ENCODE data around the gene ZBTB5. TPM values are rescaled to one million over a fixed set of nuclear protein-coding genes. Genes with fewer than 3 reads are reported as not detected.

Gene ZBTB5
- total and polyA plus RNA-seq, 9 of the 15 experiments (the other 6 are each of a cell fraction or from before 2014, with no cell fraction given) = 2.3 to 43.2 (median 15.5) TPM

GRCh38 chr9:37407468-37407867 is 57.8 kb downstream of the ZBTB5 start:
- ChIA-PET CTCF (ENCODE audit: low intra/inter-chr PET ratio) (no interaction called here), POLR2A (interaction anchor here (0.7 to 1.4 kb wide), 6 partner anchors 11 to 287 kb away, joined by 3 to 5 read pairs (median 4); partner anchors contain the start of gene ZCCHC7)
- Histone ChIP-seq H3K4me2 (ENCODE audit: insufficient read depth, low read length) (no peak overlapping the region), H3K36me3 (ENCODE audit: control insufficient read depth, insufficient read depth, low read length) (no peaks in the 10 kb centered on the region), H3K79me2 (ENCODE audit: control insufficient read depth, insufficient read depth, low read length) (no peaks in the 10 kb centered on the region), H2AFZ (ENCODE audit: low read depth, low read length) (no peak overlapping the region), H3K27ac (ENCODE audit: extremely low read depth, low read depth, low read length) (no peak overlapping the region), H3K9me1 (ENCODE audit: control insufficient read depth, insufficient read depth, low read length) (peaks cover 2% of the 10 kb centered on the region), H3K4me1 (replicated peaks in 1 of 2; ENCODE audit: control insufficient read depth in 2 of 2, insufficient read depth in 2 of 2, low read length in 2 of 2) (peaks cover 5 to 18% of the 10 kb centered on the region in 2 experiments; a peak in 4 of 5 replicates), H3K4me3 (no peak overlapping the region), H3K9ac (ENCODE audit: insufficient read depth in 1 of 2, low read depth in 2 of 2, low read length in 2 of 2) (no peak overlapping the region), H4K20me1 (replicated peaks; ENCODE audit: control insufficient read depth, insufficient read depth, low read length) (no peaks in the 10 kb centered on the region), H3K27me3 (ENCODE audit: control insufficient read depth in 2 of 2, insufficient read depth in 2 of 2, low read length in 2 of 2) (peaks cover 0 to 5% of the 10 kb centered on the region in 2 experiments; a peak in 2 of 5 replicates), H3K9me3 (replicated peaks; ENCODE audit: control insufficient read depth, insufficient read depth, low read depth, low read length) (no peaks in the 10 kb centered on the region)
- no TSS peak for BruUV-seq (replicated peaks)
- no peak for ATAC-seq
- in situ Hi-C loops (cut with MboI) = no loop called here
- intact Hi-C loops (cut with micrococcal nuclease) = no loop called here
- no peak for DNase-seq (ENCODE audit: extremely low read depth in 1 of 4, low spot score in 3 of 4)
- FAIRE-seq = peak; percentile 82
- WGBS (ENCODE audit: insufficient coverage, low coverage, missing lambda C conversion rate) = 30% methylated on average over 2 of the region's 2 CpGs
- TF ChIP-seq ZNF384 (IDR thresholded peaks at IDR 0.05; ENCODE audit: low read depth, low read length) (0 out of 2 replicates have a peak, but pooled peaks have one; percentile 30), ZNF766 (CRISPR knock-in tag; conservative IDR thresholded peaks at IDR 0.05) (no peak), C11orf30 (IDR thresholded peaks at IDR 0.05; ENCODE audit: low read depth) (peak; percentile 91), MNT (conservative IDR thresholded peaks at IDR 0.05) (no peak), HEY1 (CRISPR knock-in tag; IDR thresholded peaks at IDR 0.05; ENCODE audit: borderline replicate concordance) (no peak), HNRNPUL1 (IDR thresholded peaks at IDR 0.05; ENCODE audit: low read length) (no peak), PPARD (CRISPR knock-in tag; IDR thresholded peaks at IDR 0.05) (no peak), ZNF76 (CRISPR knock-in tag; IDR thresholded peaks at IDR 0.05; ENCODE audit: borderline replicate concordance) (no peak), ZNF75A (CRISPR knock-in tag; IDR thresholded peaks at IDR 0.05) (no peak), SMARCA4 (IDR thresholded peaks at IDR 0.05) (peak; percentile 20; the same call in 1 of the 2 replicates), RAD51 (IDR thresholded peaks at IDR 0.05; ENCODE audit: borderline replicate concordance, low read depth) (no peak), SRF (CRISPR knock-in tag; IDR thresholded peaks at IDR 0.05) (peak in 1 of 2 experiments; percentile 78; a peak in 1 of 4 replicates), FOXM1 (IDR thresholded peaks at IDR 0.05; ENCODE audit: low read depth) (peak; percentile 66; the same call in 1 of the 2 replicates), FOXM1 (CRISPR knock-in tag; IDR thresholded peaks at IDR 0.05; ENCODE audit: low read depth) (no peak), RFX1 (IDR thresholded peaks at IDR 0.05) (no peak), MXI1 (IDR thresholded peaks at IDR 0.05; ENCODE audit: low read depth, low read length) (no peak), KDM2B (CRISPR knock-in tag; IDR thresholded peaks at IDR 0.05) (no peak), THAP7 (CRISPR knock-in tag; IDR thresholded peaks at IDR 0.05) (no peak), TAF7 (tag; IDR thresholded peaks at IDR 0.05) (no peak), RHOXF2B (CRISPR knock-in tag; conservative IDR thresholded peaks at IDR 0.05) (no peak), CBFA2T3 (IDR thresholded peaks at IDR 0.05) (no peak), FOXA1 (IDR thresholded peaks at IDR 0.05; ENCODE audit: borderline replicate concordance) (no peak)
- TF ChIP-seq, protein P1, sequence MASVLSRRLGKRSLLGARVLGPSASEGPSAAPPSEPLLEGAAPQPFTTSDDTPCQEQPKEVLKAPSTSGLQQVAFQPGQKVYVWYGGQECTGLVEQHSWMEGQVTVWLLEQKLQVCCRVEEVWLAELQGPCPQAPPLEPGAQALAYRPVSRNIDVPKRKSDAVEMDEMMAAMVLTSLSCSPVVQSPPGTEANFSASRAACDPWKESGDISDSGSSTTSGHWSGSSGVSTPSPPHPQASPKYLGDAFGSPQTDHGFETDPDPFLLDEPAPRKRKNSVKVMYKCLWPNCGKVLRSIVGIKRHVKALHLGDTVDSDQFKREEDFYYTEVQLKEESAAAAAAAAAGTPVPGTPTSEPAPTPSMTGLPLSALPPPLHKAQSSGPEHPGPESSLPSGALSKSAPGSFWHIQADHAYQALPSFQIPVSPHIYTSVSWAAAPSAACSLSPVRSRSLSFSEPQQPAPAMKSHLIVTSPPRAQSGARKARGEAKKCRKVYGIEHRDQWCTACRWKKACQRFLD (CRISPR knock-in tag; IDR thresholded peaks at IDR 0.05) = no peak

Data from K562 (cell line).